GM12878 (cell line): ENCODE results near the gene INHBC.

Source experiments
- NR2C2 ChIP-seq: IDR thresholded peaks from 2 replicates; pipeline ENCODE4 v1.6.1; 2011; ENCODE audit warnings: borderline replicate concordance, low read depth; ENCODE audit not compliant: control insufficient read depth, insufficient read length
- TCF7 ChIP-seq: IDR thresholded peaks from 2 replicates; pipeline ENCODE4 v1.6.1; 2014; ENCODE audit warnings: antibody characterized with exemption, borderline replicate concordance

GRCh38 chr12:57390174-57390573 is 44.4 kb upstream of the INHBC start:
- no peak for TF ChIP-seq TCF7
- no peak for TF ChIP-seq NR2C2
